Uterus (tissue), 2 donors: Measurements from ENCODE around the gene PANK4.

Experiments
- CTCF ChIP-seq, 4 experiments: fragments of 200-600 bp in 2 of 4; fragments of 450-650 bp in 2 of 4; sonication (generic) in 2 of 4; IDR thresholded peaks; one replicate each; pipeline ENCODE4 v1.5.1; 2016 to 2019; ENCODE audit warnings: antibody characterized with exemption in 4 of 4, mild to moderate bottlenecking in 2 of 4, moderate library complexity in 1 of 4
- POLR2A ChIP-seq, 2 donors: fragments of 450-650 bp; IDR thresholded peaks; one replicate each; pipeline ENCODE4 v1.6.1; 2016; ENCODE audit warnings: antibody characterized with exemption in 2 of 2, mild to moderate bottlenecking in 1 of 2, moderate library complexity in 1 of 2

- TF ChIP-seq CTCF (IDR thresholded peaks at IDR 0.05) = no peak
- TF ChIP-seq POLR2A (IDR thresholded peaks at IDR 0.05) = no peak
Measured at GRCh38 chr1:2492091-2492490, 34.3 kb downstream of the PANK4 start.
